ENCODE results near the gene TNS1.

Gene TNS1

GRCh38 chr2:218033590-218034496 is 31.0 kb upstream of the TNS1 start:
- no peak for TF ChIP-seq CTCF (IDR thresholded peaks at IDR 0.05; ENCODE audit: low read depth, low read length, missing control alignments)
- no peak overlapping the region for H3K4me3 ChIP-seq (ENCODE audit: low read depth, low read length)
- DNase-seq (ENCODE audit: low read depth), result no peak

- TF ChIP-seq CTCF (IDR thresholded peaks at IDR 0.05; ENCODE audit: low read depth, low read length, missing control alignments), result no peak
- no peak for DNase-seq (ENCODE audit: low read depth)
- H3K4me3 ChIP-seq (ENCODE audit: low read depth, low read length), result no peak overlapping the region
These were observed 30.4 kb upstream of the TNS1 start for GRCh38 chr2:218033208-218033589.

GRCh38 chr2:218032336-218033171 is 29.8 kb upstream of the TNS1 start:
- H3K4me3 ChIP-seq (ENCODE audit: low read depth, low read length), result no peak overlapping the region
- no peak for DNase-seq (ENCODE audit: low read depth)
- no peak for TF ChIP-seq CTCF (IDR thresholded peaks at IDR 0.05; ENCODE audit: low read depth, low read length, missing control alignments)

GRCh38 chr2:218031771-218032257 is 29.0 kb upstream of the TNS1 start:
- no peak for TF ChIP-seq CTCF (IDR thresholded peaks at IDR 0.05; ENCODE audit: low read depth, low read length, missing control alignments)
- no peak overlapping the region for H3K4me3 ChIP-seq (ENCODE audit: low read depth, low read length)
- no peak for DNase-seq (ENCODE audit: low read depth)

GRCh38 chr2:218031261-218031660 is 28.5 kb upstream of the TNS1 start:
- no peak for TF ChIP-seq CTCF (IDR thresholded peaks at IDR 0.05; ENCODE audit: low read depth, low read length, missing control alignments)
- no peak overlapping the region for H3K4me3 ChIP-seq (ENCODE audit: low read depth, low read length)
- no peak for DNase-seq (ENCODE audit: low read depth)

- no peak for TF ChIP-seq CTCF (IDR thresholded peaks at IDR 0.05; ENCODE audit: low read depth, low read length, missing control alignments)
- no peak for DNase-seq (ENCODE audit: low read depth)
- no peak overlapping the region for H3K4me3 ChIP-seq (ENCODE audit: low read depth, low read length)
These were observed 27.8 kb upstream of the TNS1 start for GRCh38 chr2:218030409-218031195.

All from GM12864 (cell line).